ES-I3 (cell line): ENCODE data around the gene PSMB2.
A peak's percentile ranks its signal among the peaks of the same experiment; 100 is the strongest.

Experiments
- H3K36me3 ChIP-seq: 2 replicates; pipeline ENCODE4 v1.6.1; 2013; ENCODE audit warnings: mild to moderate bottlenecking, low read length, control low read depth, moderate library complexity; ENCODE audit not compliant: insufficient read depth
- H3K4me1 ChIP-seq: 2 replicates; pipeline ENCODE4 v1.6.1; 2013; ENCODE audit warnings: mild to moderate bottlenecking, control low read depth, low read length; ENCODE audit not compliant: insufficient read depth
- H3K9ac ChIP-seq: 2 replicates; pipeline ENCODE4 v1.6.1; 2013; ENCODE audit warnings: low read depth, mild to moderate bottlenecking, low read length, moderate library complexity
- H3K9me3 ChIP-seq: 2 replicates; pipeline ENCODE4 v1.6.1; 2013; ENCODE audit warnings: mild to moderate bottlenecking, low read length, moderate library complexity; ENCODE audit not compliant: control insufficient read depth, insufficient read depth

The PSMB2 gene

GRCh38 chr1:35557118-35557610 lies 84.2 kb downstream of the PSMB2 start, which contains the start of gene KIAA0319L:
Gene KIAA0319L, minus strand, starts transcription at chr1:35557403. Its CDS starts 2,912 bp downstream, at chr1:35554491.
- H3K4me1 ChIP-seq: peaks cover 23% of the 10 kb centered on the region
- H3K9me3 ChIP-seq: no peaks in the 10 kb centered on the region
- peaks cover 11% of the 10 kb centered on the region for H3K36me3 ChIP-seq
- peak within 1 kb of the TSS; percentile 81 for H3K9ac ChIP-seq

- no peaks in the 10 kb centered on the region for H3K9me3 ChIP-seq
- peaks cover 12% of the 10 kb centered on the region; the same call in 1 of the 2 replicates for H3K36me3 ChIP-seq
- H3K9ac ChIP-seq: peak overlapping the region; percentile 81
- H3K4me1 ChIP-seq: peaks cover 23% of the 10 kb centered on the region
Measured at GRCh38 chr1:35556484-35557117, 84.7 kb downstream of the PSMB2 start.

GRCh38 chr1:35555601-35556477 lies 85.5 kb downstream of the PSMB2 start:
- H3K4me1 ChIP-seq: peaks cover 23% of the 10 kb centered on the region
- H3K9me3 ChIP-seq: no peaks in the 10 kb centered on the region
- peaks cover 16% of the 10 kb centered on the region; the same call in 1 of the 2 replicates for H3K36me3 ChIP-seq
- peak overlapping the region; percentile 81 for H3K9ac ChIP-seq

- Histone ChIP-seq H3K4me1 (peaks cover 23% of the 10 kb centered on the region), H3K36me3 (peaks cover 18% of the 10 kb centered on the region; the same call in 1 of the 2 replicates), H3K9ac (peak overlapping the region; percentile 81), H3K9me3 (no peaks in the 10 kb centered on the region)
Measured at GRCh38 chr1:35555212-35555584, 86.1 kb downstream of the PSMB2 start.

GRCh38 chr1:35554266-35555211 lies 86.8 kb downstream of the PSMB2 start:
- H3K9ac ChIP-seq: peak overlapping the region; percentile 81
- no peaks in the 10 kb centered on the region for H3K9me3 ChIP-seq
- H3K4me1 ChIP-seq: peaks cover 23% of the 10 kb centered on the region
- peaks cover 18% of the 10 kb centered on the region; the same call in 1 of the 2 replicates for H3K36me3 ChIP-seq

GRCh38 chr1:35553851-35554250 lies 87.5 kb downstream of the PSMB2 start:
- Histone ChIP-seq H3K9ac (peak overlapping the region; percentile 39; the same call in 1 of the 2 replicates), H3K4me1 (peaks cover 23% of the 10 kb centered on the region), H3K9me3 (no peaks in the 10 kb centered on the region), H3K36me3 (peaks cover 18% of the 10 kb centered on the region; the same call in 1 of the 2 replicates)
